ENCODE results near the gene CLCA4.
"Not testable (repeated sequence)": the region's sequence is repeated elsewhere in the genome, so short reads cannot be mapped to it uniquely, and the experiment has no call there.

The CLCA4 gene

GRCh38 chr1:86546787-86547221 lies at the start of gene CLCA4:
Gene CLCA4 (plus strand): TSS chr1:86547078. CDS start chr1:86547120, 42 bp downstream.
- no peak for FAIRE-seq

GRCh38 chr1:86498281-86498680 lies 48.6 kb upstream of the CLCA4 start:
- FAIRE-seq, result no peak

GRCh38 chr1:86499987-86500593 lies 46.8 kb upstream of the CLCA4 start:
- FAIRE-seq, result peak; percentile 95

GRCh38 chr1:86500714-86501113 lies 46.2 kb upstream of the CLCA4 start:
- no peak for FAIRE-seq

GRCh38 chr1:86502125-86502646 lies 44.7 kb upstream of the CLCA4 start:
- FAIRE-seq, result not testable (repeated sequence)

GRCh38 chr1:86502721-86503405 lies 44.0 kb upstream of the CLCA4 start:
- no peak for FAIRE-seq

- no peak for FAIRE-seq
Measured at GRCh38 chr1:86503406-86504136, 43.3 kb upstream of the CLCA4 start.

GRCh38 chr1:86504137-86504479 lies 42.8 kb upstream of the CLCA4 start:
- FAIRE-seq, result no peak

- FAIRE-seq, result no peak
Measured at GRCh38 chr1:86504895-86505563, 41.8 kb upstream of the CLCA4 start.

GRCh38 chr1:86505564-86505902 lies 41.3 kb upstream of the CLCA4 start:
- FAIRE-seq, result no peak

- FAIRE-seq, result no peak
Measured at GRCh38 chr1:86507935-86508582, 38.8 kb upstream of the CLCA4 start.

GRCh38 chr1:86508583-86508969 lies 38.3 kb upstream of the CLCA4 start:
- FAIRE-seq, result no peak

- no peak for FAIRE-seq
Measured at GRCh38 chr1:86515597-86515996, 31.3 kb upstream of the CLCA4 start.

GRCh38 chr1:86516335-86516734 lies 30.5 kb upstream of the CLCA4 start:
- FAIRE-seq, result no peak

- FAIRE-seq, result no peak
Measured at GRCh38 chr1:86517336-86517735, 29.5 kb upstream of the CLCA4 start.

GRCh38 chr1:86520789-86521521 lies 25.9 kb upstream of the CLCA4 start:
- no peak for FAIRE-seq

GRCh38 chr1:86521522-86521891 lies 25.4 kb upstream of the CLCA4 start:
- FAIRE-seq, result no peak

GRCh38 chr1:86522240-86522639 lies 24.6 kb upstream of the CLCA4 start:
- FAIRE-seq, result no peak

GRCh38 chr1:86523670-86524354 lies 23.1 kb upstream of the CLCA4 start:
- no peak for FAIRE-seq

- FAIRE-seq, result no peak
Measured at GRCh38 chr1:86527306-86527705, 19.6 kb upstream of the CLCA4 start.

GRCh38 chr1:86530211-86530845 lies 16.6 kb upstream of the CLCA4 start:
- FAIRE-seq, result no peak
